Testis (tissue), 2 donors: Measurements from ENCODE around the gene SART3.
"Not testable (repeated sequence)": the region's sequence is repeated elsewhere in the genome, so short reads cannot be mapped to it uniquely, and the experiment has no call there.

ENCODE experiments used
- CTCF ChIP-seq, 3 experiments: fragments of 450-650 bp in 2 of 3; fragments of 200-600 bp in 1 of 3; sonication (generic) in 1 of 3; IDR thresholded peaks; one replicate each; pipeline ENCODE4 v1.5.1; 2016 to 2019; ENCODE audit warnings: antibody characterized with exemption in 3 of 3, mild to moderate bottlenecking in 2 of 3, moderate library complexity in 1 of 3
- POLR2A ChIP-seq: fragments of 450-650 bp; IDR thresholded peaks from one replicate; pipeline ENCODE4 v1.6.1; 2017; ENCODE audit warnings: antibody characterized with exemption, mild to moderate bottlenecking, moderate library complexity

DNA sequence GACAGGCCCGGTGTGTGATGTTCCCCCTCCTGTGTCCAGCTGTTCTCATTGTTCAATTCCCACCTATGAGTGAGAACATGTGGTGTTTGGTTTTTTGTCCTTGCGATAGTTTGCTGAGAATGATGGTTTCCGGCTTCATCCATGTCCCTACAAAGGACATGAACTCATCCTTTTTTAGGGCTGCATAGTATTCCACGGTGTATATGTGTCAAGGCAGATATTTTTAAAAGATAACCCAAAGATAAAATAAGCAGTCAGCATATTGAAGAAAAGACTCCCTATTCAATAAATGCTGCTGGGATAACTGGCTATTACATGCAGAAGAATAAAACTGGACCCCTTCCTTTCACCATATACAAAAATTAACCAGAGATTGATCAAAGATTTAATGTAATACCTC lies 73.9 kb downstream of the SART3 start:
- TF ChIP-seq CTCF (IDR thresholded peaks at IDR 0.05); POLR2A: not testable (repeated sequence)
